HG03066 (cell line): ENCODE data around the gene VAC14.
"Not testable (repeated sequence)": the region's sequence is repeated elsewhere in the genome, so short reads cannot be mapped to it uniquely, and the experiment has no call there.

Experiments used
- ATAC-seq: cut with Tn5 transposase; IDR thresholded peaks from one replicate; pipeline ENCODE4 v1.9.1; 2021; ENCODE audit warnings: low read depth; ENCODE audit not compliant: unreplicated experiment

Gene VAC14

DNA sequence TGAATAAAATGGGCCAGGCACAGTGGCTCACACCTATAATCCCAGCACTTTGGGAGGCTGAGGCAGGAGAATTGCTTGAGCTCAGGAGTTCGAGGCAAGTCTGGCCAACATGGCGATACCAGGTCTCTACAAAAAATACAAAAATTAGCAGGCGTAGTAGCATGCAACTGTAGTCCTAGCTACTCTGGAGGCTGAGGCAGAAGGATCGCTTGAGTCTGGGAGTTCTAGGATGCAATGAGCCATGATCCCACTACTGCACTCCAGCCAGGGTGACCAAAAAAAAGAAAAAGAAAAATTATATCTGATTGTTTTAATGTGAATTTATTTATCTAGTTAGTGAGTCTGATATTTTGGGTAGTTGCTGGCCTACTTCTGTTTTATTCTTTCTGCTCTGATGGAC is 147.6 kb downstream of the VAC14 start:
- ATAC-seq: no peak

- no peak for ATAC-seq
These were observed 148.6 kb downstream of the VAC14 start for GRCh38 chr16:70652322-70652721.

DNA sequence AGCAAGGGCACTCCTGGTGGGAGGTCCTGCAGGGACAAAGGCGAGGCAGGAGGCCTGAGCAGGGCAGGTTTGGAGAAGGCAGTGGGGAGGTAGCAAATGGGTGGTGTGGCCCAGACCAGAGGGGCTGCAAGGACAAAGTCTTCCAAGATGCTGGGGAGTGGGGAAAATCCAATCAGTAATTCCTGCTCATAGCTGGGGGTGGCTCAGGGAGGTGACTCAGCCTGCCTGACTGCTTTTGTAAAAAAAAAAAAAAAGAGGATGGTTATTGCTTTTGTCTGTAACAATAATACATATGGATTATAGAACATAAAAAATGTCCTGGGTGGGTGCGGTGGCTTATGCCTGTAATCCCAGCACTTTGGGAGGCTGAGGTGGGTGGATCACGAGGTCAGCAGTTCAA is 149.4 kb downstream of the VAC14 start:
- ATAC-seq: no peak

- no peak for ATAC-seq
These were observed 150.7 kb downstream of the VAC14 start for GRCh38 chr16:70650216-70650615.

- ATAC-seq: no peak
These were observed 151.7 kb downstream of the VAC14 start for GRCh38 chr16:70649300-70649699.

DNA sequence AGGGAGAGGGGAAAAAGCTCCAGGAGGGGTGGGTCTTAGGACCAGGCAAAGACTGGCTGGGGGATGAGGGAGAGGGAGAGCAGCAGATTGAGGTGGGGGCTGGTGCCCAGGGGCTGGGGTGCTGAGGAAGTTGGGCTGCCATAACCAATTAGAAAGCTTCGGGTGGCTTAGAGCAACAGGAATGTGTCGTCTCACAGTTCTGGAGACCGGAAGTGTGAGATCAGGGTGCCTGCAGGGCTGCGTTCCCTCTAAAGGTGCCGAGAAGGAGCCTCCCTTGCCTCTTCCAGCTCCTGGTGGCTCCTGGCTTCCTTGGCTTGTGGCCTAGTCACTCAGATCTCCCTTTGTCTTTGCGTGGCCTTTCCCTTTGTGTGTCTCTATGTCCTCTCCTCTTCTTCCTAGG is 152.4 kb downstream of the VAC14 start:
- no peak for ATAC-seq

- no peak for ATAC-seq
These were observed 153.3 kb downstream of the VAC14 start for GRCh38 chr16:70647441-70648359.

DNA sequence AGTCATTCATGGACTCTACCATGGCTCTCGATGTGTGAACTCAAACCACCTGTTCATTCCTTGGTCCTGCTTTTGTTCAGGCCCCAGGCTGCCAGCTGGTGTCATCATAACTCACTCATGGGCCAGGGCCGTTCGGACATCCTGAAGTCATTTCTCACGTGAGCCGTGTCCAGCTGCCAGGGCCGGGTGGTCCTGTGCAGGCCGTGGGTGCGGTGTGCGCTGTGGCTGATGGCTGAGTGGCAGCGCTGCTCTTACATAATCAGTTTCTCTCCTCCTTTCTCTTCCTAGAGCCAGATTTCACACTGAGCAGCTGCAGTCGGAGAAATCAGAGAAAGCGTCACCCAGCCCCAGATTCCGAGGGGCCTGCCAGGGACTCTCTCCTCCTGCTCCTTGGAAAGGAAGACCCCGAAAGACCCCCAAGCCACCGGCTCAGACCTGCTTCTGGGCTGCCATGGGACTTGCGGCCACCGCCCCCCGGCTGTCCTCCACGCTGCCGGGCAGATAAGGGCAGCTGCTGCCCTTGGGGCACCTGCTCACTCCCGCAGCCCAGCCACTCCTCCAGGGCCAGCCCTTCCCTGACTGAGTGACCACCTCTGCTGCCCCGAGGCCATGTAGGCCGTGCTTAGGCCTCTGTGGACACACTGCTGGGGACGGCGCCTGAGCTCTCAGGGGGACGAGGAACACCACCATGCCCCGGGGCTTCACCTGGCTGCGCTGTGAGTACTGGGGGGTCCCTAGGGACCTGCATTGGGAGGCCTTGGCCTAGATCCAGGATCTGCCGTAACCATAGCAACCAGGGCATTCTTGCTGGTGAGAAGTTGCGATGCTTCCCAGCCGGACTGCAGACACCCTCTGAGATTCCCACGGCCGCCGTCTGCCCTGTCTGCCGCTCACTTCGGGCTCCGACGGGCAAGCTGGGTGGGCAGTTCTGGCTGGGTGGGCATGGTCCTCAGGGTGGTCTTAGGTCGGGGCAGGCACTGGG is 154.4 kb downstream of the VAC14 start, which contains the start of gene IL34:
Gene IL34 (plus strand): TSS at position 300 of the 982 bp plus-strand sequence. CDS start 389 bp downstream, at position 689.
- no peak for ATAC-seq

- no peak for ATAC-seq
These were observed 156.0 kb downstream of the VAC14 start for GRCh38 chr16:70644763-70645597.

GRCh38 chr16:70643264-70643663 is 157.7 kb downstream of the VAC14 start:
- ATAC-seq: not testable (repeated sequence)

DNA sequence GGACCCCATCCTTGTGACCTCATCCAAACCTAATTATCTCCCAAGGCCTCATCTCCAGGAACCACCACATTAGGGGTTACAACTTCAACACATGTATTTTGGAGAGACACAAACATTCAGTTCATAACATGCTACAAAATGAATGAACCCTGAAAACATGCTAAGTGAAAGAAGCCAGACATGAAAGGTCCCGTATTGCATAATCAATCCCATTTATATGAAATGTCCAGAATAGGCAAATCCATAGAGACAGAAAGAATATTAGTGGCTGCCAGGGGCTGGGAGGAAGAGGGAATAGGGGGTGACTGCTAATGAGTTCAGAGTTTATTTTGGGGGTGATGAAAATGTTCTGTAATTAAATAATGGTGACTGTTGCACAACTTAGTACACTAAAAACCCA is 158.3 kb downstream of the VAC14 start:
- ATAC-seq: no peak

DNA sequence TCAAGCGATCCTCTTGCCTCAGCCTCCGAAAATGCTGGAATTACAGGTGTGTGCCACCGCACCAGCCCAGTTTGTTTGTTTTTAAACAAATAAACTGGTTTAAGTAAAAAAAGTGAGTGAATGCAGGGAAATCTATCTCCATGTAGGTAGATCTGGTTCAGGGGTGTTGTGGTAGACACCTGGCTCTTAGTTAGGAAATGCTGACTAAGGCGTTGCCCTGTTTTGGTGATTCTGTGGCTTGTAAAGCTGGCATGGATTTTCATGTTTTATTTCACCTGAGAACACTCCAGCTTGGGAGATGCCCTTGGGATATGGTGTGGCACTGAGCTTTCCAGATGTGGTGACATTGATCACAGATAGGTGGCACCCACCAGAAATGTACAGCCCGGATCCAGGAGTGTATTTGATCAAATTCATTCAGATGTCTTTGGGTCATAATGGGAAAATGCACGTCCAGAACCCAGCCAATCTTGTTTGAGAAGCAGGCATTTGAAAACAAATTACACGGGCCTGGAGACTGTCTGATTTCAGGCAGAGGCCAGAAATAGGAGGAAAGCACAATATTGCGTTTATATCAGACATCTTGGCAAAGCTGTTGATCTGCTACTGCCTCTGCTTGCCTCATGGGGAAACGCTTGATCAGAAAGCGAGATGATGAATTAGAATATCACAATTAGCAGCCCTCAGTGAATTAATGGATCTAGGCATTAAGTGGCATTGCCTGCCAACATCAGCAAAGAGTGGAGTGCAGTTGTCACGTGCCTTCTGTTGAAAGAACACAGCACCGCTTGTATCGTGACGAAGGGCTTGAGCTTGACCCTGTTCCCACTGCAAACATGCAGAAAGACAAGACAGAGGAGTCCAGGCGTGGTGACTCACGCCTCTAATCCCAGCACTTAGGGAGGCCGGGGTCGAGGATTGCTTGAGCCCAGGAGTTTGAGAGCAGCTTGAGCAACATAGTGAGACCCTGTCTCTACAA is 161.9 kb downstream of the VAC14 start:
- no peak for ATAC-seq
